ENCODE results near the gene NECTIN4.

- TF ChIP-seq CTCF (IDR thresholded peaks at IDR 0.05; ENCODE audit: low read depth, low read length) (no peak), EZH2phosphoT487 (IDR thresholded peaks at IDR 0.05; ENCODE audit: low read depth) (no peak)
These were observed 44.2 kb downstream of the NECTIN4 start for GRCh38 chr1:161044908-161045735.

Measured in OCI-LY3 (cell line).